ENCODE measurements around the gene B9D1. TPM values are rescaled to one million over a fixed set of nuclear protein-coding genes. Genes with fewer than 3 reads are reported as not detected.

B9D1 gene
- total RNA-seq, 1 donor, result 0.63 TPM

Other genes starting within 250 kb of the B9D1 start
- 5.1 TPM for gene GRAPL, start 235.1 kb downstream of the B9D1 start, total RNA-seq
- gene EPN2, start 125.4 kb downstream of the B9D1 start, total RNA-seq, result 8.4 TPM
- 16.0 TPM for gene MAPK7, start 15.8 kb upstream of the B9D1 start, total RNA-seq
- gene MFAP4, start 24.5 kb upstream of the B9D1 start, total RNA-seq, result not detected
- 0.21 TPM for gene RNF112, start 48.5 kb upstream of the B9D1 start, total RNA-seq
- 0.73 TPM for gene SLC47A1, start 171.1 kb upstream of the B9D1 start, total RNA-seq

All from mononuclear cell (primary cell).